Natural killer cell (primary cell): ENCODE data around the gene SLX4IP. TPM values are rescaled to one million over a fixed set of nuclear protein-coding genes. Genes with fewer than 3 reads are reported as not detected.

Experiments used
- ATAC-seq, 3 donors: fragments of 150-1000 bp in 2 of 3; fragments of 200-7000 bp in 1 of 3; cut with Tn5 transposase; 1 replicate in 1 of 3; 2 replicates in 2 of 3; pipeline ENCODE4 v1.10.0; 2021; ENCODE audit warnings: mild to moderate bottlenecking in 2 of 3, moderate library complexity in 2 of 3
- DNase-seq, 2 donors: peaks; one replicate each; pipeline versions ENCODE4 v3.0.0 to v3.0.0-alpha.2; 2013 to 2021; ENCODE audit warnings: mixed read lengths in 1 of 2
- H3K27ac ChIP-seq: one replicate; pipeline ENCODE4 v1.5.1; 2013; ENCODE audit warnings: mild to moderate bottlenecking, low read length
- H3K27me3 ChIP-seq: one replicate; pipeline ENCODE4 v1.6.1; 2013; ENCODE audit warnings: low read length; ENCODE audit not compliant: control insufficient read depth, insufficient read depth
- H3K36me3 ChIP-seq: one replicate; pipeline ENCODE4 v1.6.1; 2013; ENCODE audit warnings: low read length; ENCODE audit not compliant: control insufficient read depth, insufficient read depth
- H3K4me1 ChIP-seq: one replicate; pipeline ENCODE4 v1.6.1; 2013; ENCODE audit warnings: low read length; ENCODE audit not compliant: control insufficient read depth, insufficient read depth
- H3K4me3 ChIP-seq: one replicate; pipeline ENCODE4 v1.5.1; 2013; ENCODE audit warnings: low read length
- H3K9me3 ChIP-seq: one replicate; pipeline ENCODE4 v1.6.1; 2013; ENCODE audit warnings: low read length; ENCODE audit not compliant: control insufficient read depth, insufficient read depth
- H3K27ac Mint-ChIP-seq, 2 donors: one replicate each; pipeline ENCODE4 v1.8.0; 2022; ENCODE audit warnings: mild to moderate bottlenecking in 2 of 2, mixed read lengths in 2 of 2, moderate library complexity in 1 of 2
- H3K27me3 Mint-ChIP-seq, 2 donors: one replicate each; pipeline ENCODE4 v1.8.0; 2022; ENCODE audit warnings: low read depth in 2 of 2, mixed read lengths in 2 of 2
- H3K36me3 Mint-ChIP-seq: one replicate; pipeline ENCODE4 v1.8.0; 2022; ENCODE audit warnings: mixed read lengths
- H3K4me1 Mint-ChIP-seq, 2 donors: one replicate each; pipeline ENCODE4 v1.8.0; 2022; ENCODE audit warnings: mixed read lengths in 2 of 2
- H3K4me3 Mint-ChIP-seq: one replicate; pipeline ENCODE4 v1.8.0; 2022; ENCODE audit warnings: mild to moderate bottlenecking, moderate library complexity, mixed read lengths
- H3K9me3 Mint-ChIP-seq, 2 donors: one replicate each; pipeline ENCODE4 v1.8.0; 2022; ENCODE audit warnings: mixed read lengths in 2 of 2
- WGBS: methylation state at CpG from one replicate; pipeline ENCODE4 v1.1.7; 2013; ENCODE audit warnings: missing lambda C conversion rate; ENCODE audit not compliant: insufficient coverage; 5-methylcytosine and 5-hydroxymethylcytosine counted together
- intact Hi-C: fragments of 100-400 bp; cut with micrococcal nuclease; formaldehyde crosslinking; loops from one replicate; pipeline ENCODE4 v1.14.2; 2022
- total RNA-seq, 4 donors: library from RNA; stranded (reverse); fragments of 120-200 nt in 1 of 4; gene quantifications; one replicate each; pipeline versions ENCODE4 v1.2.3 to v1.2.4, GENCODE V29; 2013 to 2022
- TF ChIP-seq, protein P1 (sequence below): fragments of 200-600 bp; IDR thresholded peaks from one replicate; pipeline ENCODE4 v1.8.0; 2022; ENCODE audit warnings: antibody characterized with exemption

Gene SLX4IP
- total RNA-seq, 3 donors from 2014 or later (not counting 1 experiment from before 2014, with no cell fraction given) = 2.9 to 5.5 (median 5.2) TPM

DNA sequence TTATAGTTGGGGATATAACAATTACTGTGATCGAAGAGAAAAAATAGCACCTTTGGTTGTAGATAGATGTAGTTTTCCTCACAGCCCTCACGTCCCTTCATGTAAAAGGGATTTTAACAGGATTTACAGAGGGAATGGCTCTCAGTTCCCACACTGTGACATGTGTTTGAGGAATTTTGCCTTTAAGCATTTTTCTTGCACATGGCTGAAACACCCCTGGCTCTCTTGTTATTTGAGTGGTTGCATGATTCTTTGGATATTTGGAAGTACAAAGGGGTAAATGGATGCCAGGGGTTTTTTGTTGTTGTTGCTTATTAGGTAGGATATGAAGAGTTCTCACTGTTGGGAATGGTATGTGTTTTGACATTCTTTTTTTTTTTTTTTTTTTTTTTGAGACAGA, 190.5 kb downstream of the SLX4IP start:
- no peaks in the 10 kb centered on the region for H3K27me3 ChIP-seq
- DNase-seq (no peak), ATAC-seq (no peak)
- TF ChIP-seq, protein P1, sequence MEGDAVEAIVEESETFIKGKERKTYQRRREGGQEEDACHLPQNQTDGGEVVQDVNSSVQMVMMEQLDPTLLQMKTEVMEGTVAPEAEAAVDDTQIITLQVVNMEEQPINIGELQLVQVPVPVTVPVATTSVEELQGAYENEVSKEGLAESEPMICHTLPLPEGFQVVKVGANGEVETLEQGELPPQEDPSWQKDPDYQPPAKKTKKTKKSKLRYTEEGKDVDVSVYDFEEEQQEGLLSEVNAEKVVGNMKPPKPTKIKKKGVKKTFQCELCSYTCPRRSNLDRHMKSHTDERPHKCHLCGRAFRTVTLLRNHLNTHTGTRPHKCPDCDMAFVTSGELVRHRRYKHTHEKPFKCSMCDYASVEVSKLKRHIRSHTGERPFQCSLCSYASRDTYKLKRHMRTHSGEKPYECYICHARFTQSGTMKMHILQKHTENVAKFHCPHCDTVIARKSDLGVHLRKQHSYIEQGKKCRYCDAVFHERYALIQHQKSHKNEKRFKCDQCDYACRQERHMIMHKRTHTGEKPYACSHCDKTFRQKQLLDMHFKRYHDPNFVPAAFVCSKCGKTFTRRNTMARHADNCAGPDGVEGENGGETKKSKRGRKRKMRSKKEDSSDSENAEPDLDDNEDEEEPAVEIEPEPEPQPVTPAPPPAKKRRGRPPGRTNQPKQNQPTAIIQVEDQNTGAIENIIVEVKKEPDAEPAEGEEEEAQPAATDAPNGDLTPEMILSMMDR = no peak
- H3K4me1 ChIP-seq = no peaks in the 10 kb centered on the region
- Mint-ChIP-seq H3K27ac (no peak overlapping the region), H3K9me3 (no peaks in the 10 kb centered on the region), H3K4me1 (peaks cover 0 to 11% of the 10 kb centered on the region in 2 donors), H3K36me3 (no peaks in the 10 kb centered on the region), H3K4me3 (no peak overlapping the region), H3K27me3 (no peaks in the 10 kb centered on the region)
- no peaks in the 10 kb centered on the region for H3K36me3 ChIP-seq
- no peaks in the 10 kb centered on the region for H3K9me3 ChIP-seq
- H3K4me3 ChIP-seq = no peak overlapping the region
- no peak overlapping the region for H3K27ac ChIP-seq
- intact Hi-C loops = no loop called here
- 100% methylated on average over 2 of the region's 2 CpGs for WGBS

DNA sequence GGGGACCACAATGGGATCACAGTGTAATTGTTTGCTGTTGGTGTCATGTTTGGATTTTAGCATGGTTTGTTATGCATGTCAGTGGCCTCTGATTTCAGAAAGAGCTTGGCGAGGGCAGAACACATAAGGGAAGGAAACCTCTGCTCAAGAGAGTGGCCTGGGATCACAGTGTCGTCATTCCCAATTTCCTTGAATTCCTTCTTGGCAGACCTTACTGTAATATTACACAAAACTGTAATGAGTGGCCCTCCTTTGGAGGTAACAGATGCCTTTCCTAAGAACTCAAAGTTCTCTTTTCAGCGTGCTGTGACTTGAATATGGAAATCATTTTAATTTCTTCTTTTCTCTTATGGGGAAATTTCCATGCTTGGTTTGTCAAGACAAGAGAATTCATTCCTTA, 191.8 kb downstream of the SLX4IP start:
- no peaks in the 10 kb centered on the region for H3K36me3 Mint-ChIP-seq
- H3K4me1 Mint-ChIP-seq = peaks cover 0 to 11% of the 10 kb centered on the region in 2 donors

DNA sequence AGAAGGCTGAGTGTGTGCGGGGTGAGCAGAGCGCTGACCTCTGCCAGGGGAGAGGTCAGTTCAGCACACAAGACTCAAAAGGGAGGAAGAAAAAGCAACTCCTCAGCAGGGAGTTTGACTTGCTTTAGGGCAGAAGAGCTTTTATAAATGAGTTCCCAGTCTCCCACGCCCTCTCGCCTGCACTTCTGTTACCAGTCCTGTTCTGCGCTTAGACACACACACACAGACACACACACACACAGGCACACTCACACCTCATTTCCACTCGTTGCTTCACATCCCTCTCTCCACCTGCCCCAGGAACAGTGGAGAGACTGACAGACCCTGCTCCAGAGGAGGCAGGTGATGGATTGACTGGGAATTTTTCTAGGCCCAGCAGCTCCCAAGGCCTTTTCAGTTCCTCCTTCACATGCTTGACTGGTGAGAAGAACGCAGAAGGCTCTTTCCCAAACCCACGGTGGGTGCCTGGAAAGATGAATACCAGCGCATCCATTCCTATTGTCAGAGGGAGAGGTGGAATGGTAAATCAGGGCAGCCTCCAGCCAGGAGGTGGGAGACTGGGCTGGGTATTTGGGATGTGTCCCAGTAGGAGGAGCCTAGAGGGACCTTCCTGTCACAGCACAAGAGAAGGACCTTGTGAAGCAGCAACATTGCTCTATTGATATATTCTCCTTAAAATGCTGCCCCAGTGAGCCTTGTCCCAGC, 195.0 kb downstream of the SLX4IP start:
- no peaks in the 10 kb centered on the region for H3K36me3 Mint-ChIP-seq
- H3K27me3 Mint-ChIP-seq = no peaks in the 10 kb centered on the region
- TF ChIP-seq, protein P1 = no peak
- WGBS = 95% methylated on average over 9 of the region's 9 CpGs
- DNase-seq (no peak), ATAC-seq (no peak)
- H3K4me1 Mint-ChIP-seq = no peaks in the 10 kb centered on the region
- H3K36me3 ChIP-seq = no peaks in the 10 kb centered on the region
- H3K4me3 Mint-ChIP-seq = no peak overlapping the region
- no peak overlapping the region for H3K27ac Mint-ChIP-seq
- no peak overlapping the region for H3K4me3 ChIP-seq
- no peaks in the 10 kb centered on the region for H3K4me1 ChIP-seq
- H3K27ac ChIP-seq = no peak overlapping the region
- no peaks in the 10 kb centered on the region for H3K9me3 ChIP-seq
- H3K27me3 ChIP-seq = no peaks in the 10 kb centered on the region
- intact Hi-C loops = no loop called here
- H3K9me3 Mint-ChIP-seq = no peaks in the 10 kb centered on the region

More for the DNA sequence above, 191.8 kb downstream of the SLX4IP start:
- intact Hi-C loops = no loop called here
- ATAC-seq = no peak
- WGBS = 100% methylated on average over 2 of the region's 3 CpGs
- DNase-seq = no peak
- no peaks in the 10 kb centered on the region for H3K9me3 ChIP-seq
- Mint-ChIP-seq H3K9me3 (no peaks in the 10 kb centered on the region), H3K27me3 (no peaks in the 10 kb centered on the region), H3K4me3 (no peak overlapping the region), H3K27ac (no peak overlapping the region)
- no peaks in the 10 kb centered on the region for H3K27me3 ChIP-seq
- TF ChIP-seq, protein P1 = no peak
- no peak overlapping the region for H3K4me3 ChIP-seq
- H3K27ac ChIP-seq = no peak overlapping the region
- H3K36me3 ChIP-seq = no peaks in the 10 kb centered on the region
- no peaks in the 10 kb centered on the region for H3K4me1 ChIP-seq

DNA sequence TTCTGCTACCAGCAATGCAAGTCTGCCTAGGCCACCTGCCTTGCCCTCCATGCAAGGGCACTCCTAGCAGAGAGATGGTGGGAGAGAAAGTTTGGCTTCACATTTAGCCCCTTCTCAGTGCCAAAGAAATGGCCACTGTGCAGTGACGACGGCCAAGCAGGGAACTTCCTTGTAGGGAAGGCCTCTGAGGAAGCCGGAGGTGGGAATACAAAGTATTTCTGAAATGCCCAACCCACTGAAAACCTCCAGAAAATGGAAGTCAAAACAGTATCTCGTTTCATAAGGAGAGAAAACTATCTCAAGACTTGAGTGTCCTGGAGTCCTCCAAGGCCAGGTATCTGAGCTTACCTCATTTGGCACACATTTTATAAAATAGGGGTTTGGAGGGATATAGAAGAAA, 196.0 kb downstream of the SLX4IP start:
- H3K9me3 ChIP-seq = no peaks in the 10 kb centered on the region
- no peaks in the 10 kb centered on the region for H3K4me1 ChIP-seq
- no peaks in the 10 kb centered on the region for H3K36me3 ChIP-seq
- DNase-seq (no peak), ATAC-seq (no peak)
- no peaks in the 10 kb centered on the region for H3K27me3 ChIP-seq
- no peak overlapping the region for H3K4me3 Mint-ChIP-seq
- no peaks in the 10 kb centered on the region for H3K4me1 Mint-ChIP-seq
- intact Hi-C loops = no loop called here
- H3K9me3 Mint-ChIP-seq = no peaks in the 10 kb centered on the region
- no peak overlapping the region for H3K27ac Mint-ChIP-seq
- 94% methylated on average over 4 of the region's 4 CpGs for WGBS
- H3K36me3 Mint-ChIP-seq = no peaks in the 10 kb centered on the region
- H3K27ac ChIP-seq = no peak overlapping the region
- no peaks in the 10 kb centered on the region for H3K27me3 Mint-ChIP-seq
- TF ChIP-seq, protein P1 = no peak
- no peak overlapping the region for H3K4me3 ChIP-seq
